ENCODE measurements around the gene IL1RAPL2.

IL1RAPL2 gene

GRCh38 chrX:105191878-105192277 lies 625.9 kb downstream of the IL1RAPL2 start:
- peak; percentile 64 for DNase-seq (ENCODE audit: extremely low spot score)
- no peak for TF ChIP-seq FOXM1 (IDR thresholded peaks at IDR 0.05; ENCODE audit: borderline replicate concordance)
- TF ChIP-seq PKNOX1 (IDR thresholded peaks at IDR 0.05), result no peak
- no peak for TF ChIP-seq L3MBTL2 (conservative IDR thresholded peaks at IDR 0.05)
- TF ChIP-seq TARDBP (IDR thresholded peaks at IDR 0.05), result no peak
- no peak for TF ChIP-seq ELF4 (IDR thresholded peaks at IDR 0.05)
- TF ChIP-seq ARNT (IDR thresholded peaks at IDR 0.05), result no peak
- TF ChIP-seq FOXA1 (IDR thresholded peaks at IDR 0.05), result no peak
- no peak for TF ChIP-seq ZNF384 (IDR thresholded peaks at IDR 0.05)
- ChIA-PET POLR2A (no interaction called here), CTCF (interaction anchor here (1.6 kb wide), 1 partner anchor 15 kb away, joined by 4 read pairs; no protein-coding TSS in a partner anchor)

GRCh38 chrX:105209406-105209805 lies 643.4 kb downstream of the IL1RAPL2 start:
- no peak for DNase-seq (ENCODE audit: extremely low spot score)
- TF ChIP-seq PKNOX1 (IDR thresholded peaks at IDR 0.05) (no peak), LEF1 (IDR thresholded peaks at IDR 0.05; ENCODE audit: borderline replicate concordance) (no peak), BHLHE40 (IDR thresholded peaks at IDR 0.05; ENCODE audit: borderline replicate concordance) (no peak)
- ChIA-PET POLR2A (no interaction called here), CTCF (no interaction called here)

GRCh38 chrX:105210258-105210657 lies 644.3 kb downstream of the IL1RAPL2 start:
- ChIA-PET CTCF (interaction anchor here (1.3 kb wide), 1 partner anchor 20 kb away, joined by 4 read pairs; no protein-coding TSS in a partner anchor), POLR2A (no interaction called here)

GRCh38 chrX:105211066-105211575 lies 645.1 kb downstream of the IL1RAPL2 start:
- ChIA-PET POLR2A (no interaction called here), CTCF (interaction anchor here (1.3 kb wide), 1 partner anchor 21 kb away, joined by 4 read pairs; no protein-coding TSS in a partner anchor)
- no peak for TF ChIP-seq ELF4 (IDR thresholded peaks at IDR 0.05)
- TF ChIP-seq PKNOX1 (IDR thresholded peaks at IDR 0.05), result no peak
- TF ChIP-seq FOXM1 (IDR thresholded peaks at IDR 0.05; ENCODE audit: borderline replicate concordance), result no peak
- no peak for TF ChIP-seq FOXK2 (IDR thresholded peaks at IDR 0.05)
- TF ChIP-seq L3MBTL2 (conservative IDR thresholded peaks at IDR 0.05), result no peak
- no peak for TF ChIP-seq SP1 (IDR thresholded peaks at IDR 0.05)
- TF ChIP-seq LEF1 (IDR thresholded peaks at IDR 0.05; ENCODE audit: borderline replicate concordance), result no peak
- no peak for TF ChIP-seq CTBP1 (IDR thresholded peaks at IDR 0.05; ENCODE audit: borderline replicate concordance)
- no peak for TF ChIP-seq ARNT (IDR thresholded peaks at IDR 0.05)
- TF ChIP-seq NFRKB (IDR thresholded peaks at IDR 0.05), result no peak
- TF ChIP-seq TARDBP (IDR thresholded peaks at IDR 0.05), result no peak
- TF ChIP-seq SUZ12 (IDR thresholded peaks at IDR 0.05), result no peak
- TF ChIP-seq FOXA1 (IDR thresholded peaks at IDR 0.05), result no peak
- no peak for TF ChIP-seq BHLHE40 (IDR thresholded peaks at IDR 0.05; ENCODE audit: borderline replicate concordance)
- TF ChIP-seq ZNF384 (IDR thresholded peaks at IDR 0.05), result no peak
- TF ChIP-seq HDGF (IDR thresholded peaks at IDR 0.05; ENCODE audit: borderline replicate concordance), result no peak
- no peak for DNase-seq (ENCODE audit: extremely low spot score)

More at GRCh38 chrX:105210258-105210657, 644.3 kb downstream of the IL1RAPL2 start:
- DNase-seq (ENCODE audit: extremely low spot score), result peak; percentile 31
- TF ChIP-seq FOXK2 (IDR thresholded peaks at IDR 0.05) (no peak), L3MBTL2 (conservative IDR thresholded peaks at IDR 0.05) (no peak)

- CTCF ChIA-PET, result no interaction called here
- no peak for DNase-seq (ENCODE audit: extremely low spot score)
- POLR2A ChIA-PET, result no interaction called here
- TF ChIP-seq FOXM1 (IDR thresholded peaks at IDR 0.05; ENCODE audit: borderline replicate concordance), result no peak
- no peak for TF ChIP-seq SP1 (IDR thresholded peaks at IDR 0.05)
- TF ChIP-seq L3MBTL2 (conservative IDR thresholded peaks at IDR 0.05), result no peak
- TF ChIP-seq TARDBP (IDR thresholded peaks at IDR 0.05), result no peak
- TF ChIP-seq SUZ12 (IDR thresholded peaks at IDR 0.05), result no peak
- no peak for TF ChIP-seq BHLHE40 (IDR thresholded peaks at IDR 0.05; ENCODE audit: borderline replicate concordance)
- TF ChIP-seq ARNT (IDR thresholded peaks at IDR 0.05), result no peak
- TF ChIP-seq PKNOX1 (IDR thresholded peaks at IDR 0.05), result no peak
Measured at GRCh38 chrX:105219454-105220401, 653.7 kb downstream of the IL1RAPL2 start.

GRCh38 chrX:105220636-105221035 lies 654.6 kb downstream of the IL1RAPL2 start, which contains the start of gene TEX13A:
TSS of gene TEX13A (minus strand) at chrX:105220694. CDS start at chrX:105220397, 297 bp downstream.
- TF ChIP-seq BHLHE40 (IDR thresholded peaks at IDR 0.05; ENCODE audit: borderline replicate concordance), result 0 out of 2 replicates have a peak, but pooled peaks have one; percentile 30
- no peak for TF ChIP-seq HDGF (IDR thresholded peaks at IDR 0.05; ENCODE audit: borderline replicate concordance)
- TF ChIP-seq ZNF384 (IDR thresholded peaks at IDR 0.05), result no peak
- TF ChIP-seq PKNOX1 (IDR thresholded peaks at IDR 0.05), result no peak
- POLR2A ChIA-PET, result no interaction called here
- DNase-seq (ENCODE audit: extremely low spot score), result no peak
- CTCF ChIA-PET, result no interaction called here
